GM23338 (cell line): ENCODE data around the gene SPATS2.

Source experiments
- CREB1 ChIP-seq: fragments of 250-450 bp; sonication (Bioruptor Pico); IDR thresholded peaks from 2 replicates; pipeline ENCODE4 v1.5.0; 2020; ENCODE audit warnings: low read depth, mild to moderate bottlenecking, moderate library complexity
- CTCF ChIP-seq, 2 experiments: fragments of 200-600 bp in 1 of 2; sonication (generic) in 1 of 2; conservative IDR thresholded peaks; 2 replicates each; pipeline versions ENCODE4 v1.5.1 to v1.6.1; 2016 to 2017; ENCODE audit warnings: antibody characterized with exemption in 2 of 2, low read depth in 2 of 2, mild to moderate bottlenecking in 2 of 2, moderate library complexity in 1 of 2
- POLR2AphosphoS5 ChIP-seq: IDR thresholded peaks from 2 replicates; pipeline ENCODE4 v1.6.1; 2016; ENCODE audit warnings: antibody characterized with exemption, low read depth
- REST ChIP-seq: IDR thresholded peaks from one replicate; pipeline ENCODE4 v1.6.1; 2018; ENCODE audit warnings: antibody characterized with exemption; ENCODE audit not compliant: unreplicated experiment

GRCh38 chr12:49341777-49342065 lies 25.5 kb upstream of the SPATS2 start:
- no peak for TF ChIP-seq REST
- TF ChIP-seq POLR2AphosphoS5 = no peak
- TF ChIP-seq CTCF (conservative IDR thresholded peaks at IDR 0.05; ENCODE audit: low read depth in 2 of 2) = no peak
- TF ChIP-seq CREB1 = no peak
